ENCODE measurements around the gene H2BK1. TPM values are rescaled to one million over a fixed set of nuclear protein-coding genes. Genes with fewer than 3 reads are reported as not detected.

The H2BK1 gene
- total RNA-seq, 1 experiment from 2014 or later: 0.87 TPM

- peaks cover 8% of the 10 kb centered on the region for H3K9me3 Mint-ChIP-seq
- TF ChIP-seq CREM (CRISPR knock-in tag; IDR thresholded peaks at IDR 0.05) (no peak), ZNF425 (CRISPR knock-in tag; conservative IDR thresholded peaks at IDR 0.05) (no peak), IRF1 (CRISPR knock-in tag; IDR thresholded peaks at IDR 0.05) (no peak), ZNF317 (CRISPR knock-in tag; IDR thresholded peaks at IDR 0.05; ENCODE audit: borderline replicate concordance, low read depth) (no peak), GRHL2 (CRISPR knock-in tag; IDR thresholded peaks at IDR 0.05; ENCODE audit: insufficient replicate concordance, severe bottlenecking) (no peak), ZNF416 (CRISPR knock-in tag; IDR thresholded peaks at IDR 0.05) (no peak), SMAD4 (CRISPR knock-in tag; IDR thresholded peaks at IDR 0.05) (no peak), ATF3 (CRISPR knock-in tag; conservative IDR thresholded peaks at IDR 0.05) (no peak), ZNF138 (CRISPR knock-in tag; conservative IDR thresholded peaks at IDR 0.05) (no peak), MLX (CRISPR knock-in tag; IDR thresholded peaks at IDR 0.05) (no peak), IRF2 (CRISPR knock-in tag; IDR thresholded peaks at IDR 0.05; ENCODE audit: borderline replicate concordance, low read depth) (no peak), PRDM15 (CRISPR knock-in tag; IDR thresholded peaks at IDR 0.05) (no peak), ZNF263 (CRISPR knock-in tag; IDR thresholded peaks at IDR 0.05; ENCODE audit: low read depth) (no peak), E2F5 (CRISPR knock-in tag; IDR thresholded peaks at IDR 0.05) (no peak), PREB (CRISPR knock-in tag; IDR thresholded peaks at IDR 0.05; ENCODE audit: borderline replicate concordance) (no peak), ATF1 (CRISPR knock-in tag; IDR thresholded peaks at IDR 0.05) (no peak), ZNF423 (CRISPR knock-in tag; IDR thresholded peaks at IDR 0.05) (no peak)
- no peak overlapping the region for H3K4me3 Mint-ChIP-seq
- peaks cover 77% of the 10 kb centered on the region for H3K27me3 Mint-ChIP-seq (ENCODE audit: low read depth)
- CTCF ChIA-PET: interaction anchor here (0.6 to 4.2 kb wide), 18 partner anchors 9 to 212 kb away, joined by 3 to 52 read pairs (median 3); partner anchors contain the start of genes ABCF2 and H2BK1
- DNase-seq (ENCODE audit: low spot score): no peak
- H3K27ac Mint-ChIP-seq: no peak overlapping the region
- POLR2A ChIA-PET: no interaction called here
- H3K36me3 Mint-ChIP-seq: no peaks in the 10 kb centered on the region
- H3K4me1 Mint-ChIP-seq: peaks cover 12% of the 10 kb centered on the region
- ATAC-seq: no peak
These were observed 35.1 kb downstream of the H2BK1 start for GRCh38 chr7:151175047-151175792.

Measured in WTC11 (cell line).